CD14-positive monocyte (primary cell): ENCODE results near the gene HTR6. TPM values are rescaled to one million over a fixed set of nuclear protein-coding genes. Genes with fewer than 3 reads are reported as not detected.

Source experiments
- DNase-seq, 3 donors: peaks; one replicate each; pipeline ENCODE4 v3.0.0-alpha.2; 2011 to 2022
- H2AFZ ChIP-seq: 2 replicates; pipeline ENCODE4 v1.6.0; 2012; ENCODE audit warnings: mild to moderate bottlenecking, low read depth, low read length, inconsistent platforms; ENCODE audit not compliant: insufficient read depth, poor library complexity, severe bottlenecking
- H3K27ac ChIP-seq, 2 donors: 1 replicate in 1 of 2; 2 replicates in 1 of 2; pipeline ENCODE4 v1.5.1; 2012 to 2013; ENCODE audit warnings: low read length in 2 of 2, control low read depth in 1 of 2, inconsistent platforms in 1 of 2, low read depth in 1 of 2, mild to moderate bottlenecking in 1 of 2
- H3K27me3 ChIP-seq, 2 donors: one replicate each; pipeline versions ENCODE4 v1.6.0 to v1.6.1; 2011 to 2013; ENCODE audit warnings: low read length in 2 of 2; ENCODE audit not compliant: control insufficient read depth in 2 of 2, insufficient read depth in 2 of 2
- H3K36me3 ChIP-seq, 2 donors: replicated peaks in 1 of 2; 1 replicate in 1 of 2; 2 replicates in 1 of 2; pipeline versions ENCODE4 v1.5.1 to v1.6.1; 2012 to 2013; ENCODE audit warnings: low read length in 2 of 2, control low read depth in 1 of 2, inconsistent platforms in 1 of 2, mild to moderate bottlenecking in 1 of 2; ENCODE audit not compliant: insufficient read depth in 2 of 2, control insufficient read depth in 1 of 2
- H3K4me1 ChIP-seq, 2 donors: 1 replicate in 1 of 2; 2 replicates in 1 of 2; pipeline versions ENCODE4 v1.5.1 to v1.6.1; 2012 to 2013; ENCODE audit warnings: low read length in 2 of 2, control low read depth in 1 of 2, inconsistent platforms in 1 of 2, mild to moderate bottlenecking in 1 of 2, moderate library complexity in 1 of 2; ENCODE audit not compliant: insufficient read depth in 2 of 2, control insufficient read depth in 1 of 2
- H3K4me2 ChIP-seq: replicated peaks from 2 replicates; pipeline ENCODE3; 2012; ENCODE audit warnings: low read length, moderate library complexity, mild to moderate bottlenecking; ENCODE audit not compliant: poor library complexity, severe bottlenecking; ENCODE audit errors: extremely low read depth
- H3K4me3 ChIP-seq, 3 experiments: fragments of 200-600 bp in 1 of 3; sonication (generic) in 1 of 3; replicated peaks in 1 of 3; 1 replicate in 2 of 3; 2 replicates in 1 of 3; pipeline ENCODE4 v1.5.1; 2011 to 2013; ENCODE audit warnings: low read length in 3 of 3, mild to moderate bottlenecking in 3 of 3, control low read depth in 2 of 3, low read depth in 2 of 3, inconsistent platforms in 1 of 3, moderate library complexity in 1 of 3
- H3K79me2 ChIP-seq: 2 replicates; pipeline ENCODE4 v1.6.0; 2012; ENCODE audit warnings: mild to moderate bottlenecking, control low read depth, inconsistent platforms, low read length, moderate library complexity; ENCODE audit not compliant: insufficient read depth
- H3K9ac ChIP-seq: 2 replicates; pipeline ENCODE4 v1.6.0; 2017; ENCODE audit warnings: low read length, mild to moderate bottlenecking; ENCODE audit not compliant: insufficient read depth, poor library complexity, severe bottlenecking
- H3K9me3 ChIP-seq, 2 donors: replicated peaks in 1 of 2; 1 replicate in 1 of 2; 2 replicates in 1 of 2; pipeline versions ENCODE4 v1.5.1 to v1.6.1; 2012 to 2013; ENCODE audit warnings: low read length in 2 of 2, control low read depth in 1 of 2; ENCODE audit not compliant: control insufficient read depth in 1 of 2, insufficient read depth in 1 of 2
- H4K20me1 ChIP-seq: 2 replicates; pipeline ENCODE4 v1.6.0; 2012; ENCODE audit warnings: mild to moderate bottlenecking, low read length, control low read depth, moderate library complexity; ENCODE audit not compliant: insufficient read depth
- H3K27ac Mint-ChIP-seq, 7 donors: one replicate each; pipeline ENCODE4 v1.8.0; 2020; ENCODE audit warnings: mild to moderate bottlenecking in 7 of 7, mixed read lengths in 7 of 7, moderate library complexity in 6 of 7, inconsistent platforms in 2 of 7
- H3K27me3 Mint-ChIP-seq, 3 donors: one replicate each; pipeline ENCODE4 v1.8.0; 2021 to 2022; ENCODE audit warnings: low read depth in 3 of 3, mild to moderate bottlenecking in 3 of 3, mixed read lengths in 3 of 3, moderate library complexity in 3 of 3, inconsistent platforms in 1 of 3
- H3K36me3 Mint-ChIP-seq, 2 donors: one replicate each; pipeline ENCODE4 v1.8.0; 2020; ENCODE audit warnings: mixed read lengths in 2 of 2, inconsistent platforms in 1 of 2, mild to moderate bottlenecking in 1 of 2
- H3K4me1 Mint-ChIP-seq: one replicate; pipeline ENCODE4 v1.8.0; 2020; ENCODE audit warnings: mild to moderate bottlenecking, mixed read lengths
- H3K4me3 Mint-ChIP-seq, 2 donors: one replicate each; pipeline ENCODE4 v1.8.0; 2020; ENCODE audit warnings: mild to moderate bottlenecking in 2 of 2, mixed read lengths in 2 of 2, moderate library complexity in 1 of 2
- H3K9me3 Mint-ChIP-seq, 7 donors: one replicate each; pipeline ENCODE4 v1.8.0; 2020 to 2022; ENCODE audit warnings: mixed read lengths in 7 of 7, mild to moderate bottlenecking in 6 of 7, moderate library complexity in 6 of 7, inconsistent platforms in 2 of 7
- WGBS: methylation state at CpG from one replicate; pipeline ENCODE4 v1.1.5; 2013; ENCODE audit warnings: missing lambda C conversion rate; ENCODE audit not compliant: insufficient coverage; 5-methylcytosine and 5-hydroxymethylcytosine counted together
- intact Hi-C, 2 donors: fragments of 100-400 bp; cut with micrococcal nuclease; formaldehyde crosslinking; loops; one replicate each; pipeline versions ENCODE4 v1.15.0 to v1.15.1; 2023
- polyA minus RNA-seq: library from RNA; depleted of rRNA, polyadenylated mRNA; stranded (reverse); fragments of >200 nt; gene quantifications from 2 replicates; pipeline ENCODE4 v1.2.3, GENCODE V29; 2012
- polyA plus RNA-seq, 3 donors: library from polyadenylated mRNA; depleted of rRNA in 1 of 3; unstranded in 2 of 3; stranded (reverse) in 1 of 3; fragments of 300-500 nt in 2 of 3; fragments of >200 nt in 1 of 3; fragmentation: Illumina TruSeq in 2 of 3; gene quantifications; 1 replicate in 2 of 3; 2 replicates in 1 of 3; pipeline ENCODE4 v1.2.3, GENCODE V29; 2012 to 2021
- total RNA-seq, 12 experiments: library from RNA in 1 of 12; stranded (reverse) in 1 of 12; fragments of 120-200 nt in 1 of 12; gene quantifications; one replicate each; pipeline ENCODE4 v1.2.4 and lab custom pipeline; 2013 to 2026; ENCODE audit warnings: mixed read lengths in 6 of 12, inconsistent platforms in 1 of 12
- TF ChIP-seq, protein P1 (sequence below): fragments of 200-600 bp; IDR thresholded peaks from one replicate; pipeline ENCODE4 v1.8.0; 2022; ENCODE audit warnings: antibody characterized with exemption, mild to moderate bottlenecking

HTR6 gene
- total RNA-seq (2013), result not detected
- polyA plus RNA-seq, result not detected
- not detected in 2 replicates for polyA minus RNA-seq
- 0 to 0.30 (median 0) reads per million in 11 experiments for total RNA-seq (lab: John Stamatoyannopoulos, UW)

DNA sequence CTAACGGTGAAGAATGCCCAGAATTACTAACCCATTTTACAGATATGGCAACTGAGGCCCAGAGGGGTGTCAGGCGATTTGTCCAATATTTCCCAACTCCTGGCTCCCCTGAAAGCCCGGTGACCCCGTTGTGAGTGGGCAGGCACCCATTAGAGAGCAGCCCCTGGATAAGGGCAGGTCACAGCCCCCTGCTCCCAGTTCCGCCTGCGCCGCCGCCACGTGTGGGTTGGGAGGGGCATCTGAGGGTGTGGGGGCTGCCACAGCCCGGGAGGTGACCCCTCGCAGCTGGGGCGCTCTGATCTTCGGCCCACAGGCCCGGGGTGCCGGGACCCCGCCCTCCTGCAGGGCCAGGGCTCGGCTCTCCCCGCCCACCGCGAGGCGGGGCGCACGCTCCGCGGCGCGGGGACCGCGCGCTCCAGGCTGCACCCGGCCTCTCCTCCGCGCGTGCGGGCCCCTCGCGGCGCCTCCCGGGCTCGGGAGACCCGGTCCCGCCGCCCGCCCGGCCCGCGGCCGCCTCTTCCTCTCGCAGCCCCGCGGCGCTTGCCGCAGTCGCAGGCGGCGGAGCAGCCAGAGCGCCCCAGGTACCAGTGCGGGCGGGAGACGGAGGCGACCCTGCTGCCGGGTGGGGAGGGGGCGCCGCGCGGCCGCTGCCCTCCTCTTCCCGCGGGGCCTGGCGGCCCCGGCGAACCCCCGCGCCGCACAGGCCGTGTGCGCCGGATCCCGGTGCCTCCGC lies at the start of gene HTR6:
TSS of gene HTR6 (plus strand) at position 423 of the 733 bp plus-strand sequence. CDS start 879 bp downstream, outside the sequence.
- 2% methylated on average over 76 of the region's 80 CpGs for WGBS
- Histone ChIP-seq H3K4me2 (no peak within 1 kb of the TSS), H3K9me3 (peaks cover 0 to 6% of the 10 kb centered on the region in 2 donors), H3K4me1 (no peaks in the 10 kb centered on the region), H3K27me3 (peaks cover 24 to 57% of the 10 kb centered on the region in 2 donors), H3K4me3 (no peak within 1 kb of the TSS), H2AFZ (no peak within 1 kb of the TSS), H3K36me3 (no peaks in the 10 kb centered on the region), H4K20me1 (no peaks in the 10 kb centered on the region), H3K27ac (no peak within 1 kb of the TSS), H3K9ac (no peak within 1 kb of the TSS), H3K79me2 (no peaks in the 10 kb centered on the region)
- H3K4me1 Mint-ChIP-seq, result peaks cover 4% of the 10 kb centered on the region
- intact Hi-C loops, result no loop called here
- peaks cover 0 to 1% of the 10 kb centered on the region in 2 donors for H3K36me3 Mint-ChIP-seq
- TF ChIP-seq, protein P1, sequence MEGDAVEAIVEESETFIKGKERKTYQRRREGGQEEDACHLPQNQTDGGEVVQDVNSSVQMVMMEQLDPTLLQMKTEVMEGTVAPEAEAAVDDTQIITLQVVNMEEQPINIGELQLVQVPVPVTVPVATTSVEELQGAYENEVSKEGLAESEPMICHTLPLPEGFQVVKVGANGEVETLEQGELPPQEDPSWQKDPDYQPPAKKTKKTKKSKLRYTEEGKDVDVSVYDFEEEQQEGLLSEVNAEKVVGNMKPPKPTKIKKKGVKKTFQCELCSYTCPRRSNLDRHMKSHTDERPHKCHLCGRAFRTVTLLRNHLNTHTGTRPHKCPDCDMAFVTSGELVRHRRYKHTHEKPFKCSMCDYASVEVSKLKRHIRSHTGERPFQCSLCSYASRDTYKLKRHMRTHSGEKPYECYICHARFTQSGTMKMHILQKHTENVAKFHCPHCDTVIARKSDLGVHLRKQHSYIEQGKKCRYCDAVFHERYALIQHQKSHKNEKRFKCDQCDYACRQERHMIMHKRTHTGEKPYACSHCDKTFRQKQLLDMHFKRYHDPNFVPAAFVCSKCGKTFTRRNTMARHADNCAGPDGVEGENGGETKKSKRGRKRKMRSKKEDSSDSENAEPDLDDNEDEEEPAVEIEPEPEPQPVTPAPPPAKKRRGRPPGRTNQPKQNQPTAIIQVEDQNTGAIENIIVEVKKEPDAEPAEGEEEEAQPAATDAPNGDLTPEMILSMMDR, result no peak
- peaks cover 54 to 82% (median 67%) of the 10 kb centered on the region in 3 donors for H3K27me3 Mint-ChIP-seq
- no peak for DNase-seq
- no peak within 1 kb of the TSS for H3K27ac Mint-ChIP-seq
- H3K9me3 Mint-ChIP-seq, result peaks cover 0 to 23% (median 1%) of the 10 kb centered on the region in 7 donors
- H3K4me3 Mint-ChIP-seq, result peak within 1 kb of the TSS in 1 of 2 donors; percentile 76

DNA sequence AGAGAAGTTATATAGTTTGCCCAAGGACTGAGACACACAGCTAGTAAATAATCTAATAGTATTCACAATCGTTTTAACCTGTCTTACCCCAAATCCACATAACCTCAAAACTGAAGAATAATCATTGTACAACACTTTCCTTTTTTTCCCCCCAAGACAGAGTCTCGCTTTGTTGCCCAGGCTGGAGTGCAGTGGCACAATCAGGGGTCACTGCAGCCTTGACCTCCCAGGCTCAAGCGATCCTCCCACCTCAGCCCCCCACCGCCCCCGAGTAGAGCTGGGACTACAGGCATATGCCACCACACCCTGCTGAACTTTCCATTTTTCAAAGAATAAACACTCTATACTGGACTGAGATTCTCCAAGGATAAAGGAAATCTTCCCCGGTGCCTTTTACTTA lies 49.2 kb upstream of the HTR6 start:
- TF ChIP-seq, protein P1, result no peak

More for the DNA sequence above, 49.2 kb upstream of the HTR6 start:
- no peaks in the 10 kb centered on the region for H3K9me3 ChIP-seq
- H3K27me3 Mint-ChIP-seq, result no peaks in the 10 kb centered on the region
- peaks cover 18 to 46% of the 10 kb centered on the region in 2 donors for H3K36me3 ChIP-seq
- H3K4me3 Mint-ChIP-seq, result no peak overlapping the region
- peaks cover 80% of the 10 kb centered on the region for H4K20me1 ChIP-seq
- no peak overlapping the region for H2AFZ ChIP-seq
- no peaks in the 10 kb centered on the region for H3K4me1 ChIP-seq
- H3K36me3 Mint-ChIP-seq, result peaks cover 23 to 29% of the 10 kb centered on the region in 2 donors
- DNase-seq, result no peak
- intact Hi-C loops, result no loop called here
- 93% methylated on average over 3 of the region's 6 CpGs for WGBS
- no peak overlapping the region for H3K4me2 ChIP-seq
- H3K9ac ChIP-seq, result no peak overlapping the region
- H3K79me2 ChIP-seq, result peaks cover 49% of the 10 kb centered on the region
- H3K27ac ChIP-seq, result no peak overlapping the region
- peak overlapping the region in 1 of 7 donors; percentile 23 for H3K27ac Mint-ChIP-seq
- no peaks in the 10 kb centered on the region for H3K27me3 ChIP-seq
- H3K9me3 Mint-ChIP-seq, result peaks cover 0 to 3% (median 0%) of the 10 kb centered on the region in 7 donors
- H3K4me1 Mint-ChIP-seq, result peaks cover 1% of the 10 kb centered on the region
- no peak overlapping the region for H3K4me3 ChIP-seq
